NCI-H526 treated with DMSO at 0.1 percent for 48 hours (cell line): ENCODE measurements around the gene NFAT5.

ENCODE experiments used
- DNase-seq: peaks from one replicate; lab custom pipeline; 2025; lab: John Stamatoyannopoulos, UW

The NFAT5 gene

DNA sequence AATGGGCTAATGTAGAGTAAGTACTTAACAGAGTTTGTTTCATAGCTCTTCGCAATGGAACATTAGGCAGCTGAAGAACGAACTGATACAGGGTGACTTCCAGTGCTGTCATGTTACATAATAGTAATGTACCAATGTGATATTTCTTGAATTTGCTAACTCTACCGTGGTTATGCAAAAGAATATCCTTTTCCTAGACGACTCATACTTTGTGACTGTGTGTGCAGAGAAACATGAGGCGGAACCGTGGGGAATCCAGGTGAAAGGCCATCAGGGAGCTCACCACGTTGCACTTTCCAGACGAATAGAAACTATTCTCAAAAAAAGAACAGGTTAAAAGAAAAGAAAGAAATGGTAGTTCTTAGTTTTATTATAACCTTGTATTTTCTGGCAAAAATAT lies 175.8 kb downstream of the NFAT5 start:
- no peak for DNase-seq

DNA sequence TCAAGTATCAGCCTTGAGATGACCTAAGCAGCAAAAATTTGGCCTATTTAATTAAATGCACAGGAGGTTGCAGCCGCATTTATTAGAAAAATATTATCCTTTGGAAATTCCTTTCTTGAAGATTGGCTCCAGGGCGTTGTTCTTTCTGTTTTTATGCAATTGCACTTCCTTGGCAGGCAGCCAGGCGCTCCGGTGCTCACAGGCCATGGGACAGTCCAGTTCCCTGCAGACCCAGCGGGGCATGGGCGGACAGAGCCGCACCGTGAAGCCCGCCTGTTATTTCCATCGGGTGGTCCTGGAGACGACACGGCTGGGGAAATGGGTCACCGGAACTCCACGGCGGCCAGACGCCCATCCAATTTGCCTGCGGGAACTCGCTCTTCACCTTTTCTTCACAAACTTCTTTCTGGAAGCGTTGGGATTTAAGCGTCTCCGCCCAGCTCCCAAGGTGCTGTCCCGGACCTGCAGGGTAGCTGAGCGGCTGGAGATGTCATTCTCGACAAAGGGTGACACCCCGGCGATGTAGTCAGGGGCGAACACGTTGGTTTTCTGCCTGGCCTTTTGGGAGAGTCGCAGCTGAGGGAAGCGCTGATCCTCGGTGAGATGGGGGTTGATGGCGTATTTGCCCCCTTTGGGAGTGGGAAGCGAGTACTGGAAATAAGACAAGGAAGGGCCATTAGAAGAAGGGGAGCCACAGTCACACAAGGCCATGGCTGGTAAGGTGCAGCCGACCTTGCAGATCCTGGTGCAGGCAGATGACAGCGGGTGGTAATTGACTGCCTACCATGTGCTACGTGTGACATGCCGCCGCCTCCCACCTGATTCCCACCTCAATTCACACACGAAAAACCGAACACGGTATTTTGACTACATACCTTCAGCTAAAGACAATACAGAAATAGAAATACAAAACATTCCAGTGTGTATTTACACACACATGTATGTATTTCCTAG lies 176.5 kb downstream of the NFAT5 start:
- DNase-seq = no peak

GRCh38 chr16:69744363-69745231 lies 178.8 kb downstream of the NFAT5 start:
- no peak for DNase-seq

- DNase-seq = no peak
Observed at GRCh38 chr16:69745232-69745612, 179.5 kb downstream of the NFAT5 start.

DNA sequence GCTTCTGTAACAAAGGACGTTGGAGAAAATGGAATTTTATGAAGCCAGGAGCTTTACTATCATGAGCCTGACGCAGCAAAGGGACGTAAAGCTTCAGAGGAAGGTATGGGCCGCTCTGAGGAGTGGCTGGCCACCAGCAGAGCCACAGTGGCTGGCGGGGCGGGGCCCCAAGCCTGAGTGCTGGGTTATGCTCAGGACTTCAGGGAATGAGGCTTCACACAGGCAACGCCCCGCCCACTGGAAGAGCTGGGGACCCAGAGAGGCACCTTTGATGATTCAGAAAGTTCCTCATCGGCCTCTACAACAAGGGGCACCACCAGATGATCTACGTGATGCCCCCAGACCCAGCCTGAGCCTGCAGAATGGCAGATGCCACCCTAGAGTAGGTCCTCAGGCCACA lies 180.2 kb downstream of the NFAT5 start:
- DNase-seq = no peak

DNA sequence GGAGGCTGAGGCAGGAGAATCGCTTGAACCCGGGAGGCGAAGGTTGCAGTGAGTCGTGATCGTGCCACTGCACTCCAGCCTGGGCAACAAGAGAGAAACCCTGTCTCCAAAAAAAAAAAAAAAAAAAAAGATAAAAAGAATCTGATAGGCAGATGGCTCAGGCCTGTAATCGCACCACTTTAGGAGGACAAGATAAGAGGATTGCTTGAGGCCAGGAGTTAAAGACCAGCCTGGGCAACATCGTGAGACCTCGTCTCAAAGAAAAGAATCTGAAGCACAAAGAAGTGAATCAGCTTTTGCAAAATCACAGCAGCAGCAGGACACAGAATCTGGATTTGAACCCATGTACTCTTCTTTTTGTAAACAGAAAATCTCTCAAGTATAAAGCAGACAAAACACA lies 181.3 kb downstream of the NFAT5 start:
- no peak for DNase-seq

DNA sequence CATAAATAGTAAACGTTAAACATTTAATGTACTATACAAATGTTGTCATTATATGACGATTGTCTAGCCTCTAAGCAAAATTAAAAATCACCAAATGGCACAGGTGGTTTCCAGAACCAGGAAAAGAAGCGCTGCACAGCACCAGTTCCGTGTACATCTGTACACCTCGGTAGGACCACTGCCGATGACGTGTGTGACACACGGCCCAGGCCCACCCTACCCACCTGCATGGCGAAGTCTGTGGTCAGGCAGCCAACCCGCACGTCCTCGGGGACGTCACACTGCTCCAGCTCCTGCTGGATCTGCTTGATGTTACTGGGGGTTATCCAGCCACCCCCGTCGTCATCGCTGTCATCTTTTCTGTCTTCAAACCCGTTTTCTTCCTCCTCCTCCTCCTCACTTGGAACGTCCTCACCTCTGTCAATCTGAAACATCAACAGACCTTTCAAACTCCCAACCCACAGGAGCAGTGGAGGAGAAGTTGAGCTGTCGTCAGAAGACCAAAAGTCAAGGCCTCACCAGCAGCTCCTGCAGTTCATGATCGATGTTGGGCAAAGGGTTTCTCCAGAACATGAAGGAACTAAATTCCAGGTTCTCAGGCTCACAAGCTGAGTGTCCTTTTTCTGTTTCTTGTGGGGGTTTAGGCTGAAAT lies 183.1 kb downstream of the NFAT5 start:
- DNase-seq = no peak

- DNase-seq = no peak
Observed at GRCh38 chr16:69754143-69754468, 188.3 kb downstream of the NFAT5 start.
